Activated CD8-positive, alpha-beta memory T cell treated with anti-CD3 and anti-CD28 coated beads for 36 hours (primary cell): ENCODE data around the gene ZMYND15. TPM values are rescaled to one million over a fixed set of nuclear protein-coding genes. Genes with fewer than 3 reads are reported as not detected.

Source experiments
- CTCF ChIA-PET: fragments of 350-600 bp; sonication (Branson Sonifier 250); formaldehyde crosslinking; loops from one replicate; lab custom pipeline; 2021; ENCODE audit warnings: antibody characterized with exemption; lab: Charles Lee
- POLR2A ChIA-PET: fragments of 350-600 bp; sonication (Branson Sonifier 250); formaldehyde crosslinking; loops from one replicate; lab custom pipeline; 2021; ENCODE audit warnings: antibody characterized with exemption; lab: Charles Lee
- total RNA-seq, 2 experiments: library from RNA; stranded (reverse); gene quantifications; one replicate each; pipeline ENCODE4 v1.2.3, GENCODE V29; 2021

ZMYND15 gene
- total RNA-seq, 2 experiments from 2014 or later = not detected

DNA sequence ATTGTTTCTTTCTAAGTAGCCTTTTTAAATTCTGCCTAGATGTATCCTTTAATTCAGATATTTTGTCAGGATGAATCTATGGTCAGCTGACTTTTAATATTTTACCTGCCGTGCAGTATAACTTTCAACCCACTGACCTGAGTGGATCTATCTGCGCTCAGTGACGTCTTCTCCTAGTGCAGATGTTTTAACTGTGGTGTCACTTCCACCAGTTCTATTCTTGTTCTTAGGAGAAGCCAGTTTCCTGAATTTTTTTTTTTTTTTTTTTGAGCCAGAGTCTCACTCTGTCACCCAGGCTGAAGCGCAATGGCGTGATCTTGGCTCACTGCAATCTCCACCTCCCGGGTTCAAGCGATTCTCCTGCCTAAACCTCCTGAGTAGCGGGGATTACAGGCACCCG, 27.1 kb downstream of the ZMYND15 start:
- POLR2A ChIA-PET = no interaction called here
- CTCF ChIA-PET = interaction anchor here (0.6 kb wide), 1 partner anchor 119 kb away, joined by 4 read pairs; no protein-coding TSS in a partner anchor

DNA sequence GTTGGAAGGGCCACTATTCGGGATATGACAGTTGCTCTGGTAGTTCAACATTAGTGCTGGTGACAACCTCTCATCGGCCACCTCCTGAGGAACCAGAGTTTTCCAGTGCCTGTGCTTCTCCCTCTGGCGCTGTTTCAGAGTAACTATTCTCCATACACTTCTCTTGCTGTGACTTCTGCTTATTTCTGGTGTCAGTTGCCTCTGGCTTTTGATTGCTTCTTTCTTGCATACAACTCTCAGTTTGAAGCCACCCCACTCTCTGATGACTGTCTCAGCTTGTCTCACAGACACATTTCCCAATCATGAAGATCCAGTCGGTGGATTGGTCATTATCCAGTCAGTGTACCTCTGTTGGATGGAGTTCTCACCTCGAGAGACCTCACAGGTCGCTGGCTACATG, 28.7 kb downstream of the ZMYND15 start:
- CTCF ChIA-PET = no interaction called here
- POLR2A ChIA-PET = interaction anchor here (0.6 kb wide), 1 partner anchor 506 kb away, joined by 6 read pairs; no protein-coding TSS in a partner anchor

DNA sequence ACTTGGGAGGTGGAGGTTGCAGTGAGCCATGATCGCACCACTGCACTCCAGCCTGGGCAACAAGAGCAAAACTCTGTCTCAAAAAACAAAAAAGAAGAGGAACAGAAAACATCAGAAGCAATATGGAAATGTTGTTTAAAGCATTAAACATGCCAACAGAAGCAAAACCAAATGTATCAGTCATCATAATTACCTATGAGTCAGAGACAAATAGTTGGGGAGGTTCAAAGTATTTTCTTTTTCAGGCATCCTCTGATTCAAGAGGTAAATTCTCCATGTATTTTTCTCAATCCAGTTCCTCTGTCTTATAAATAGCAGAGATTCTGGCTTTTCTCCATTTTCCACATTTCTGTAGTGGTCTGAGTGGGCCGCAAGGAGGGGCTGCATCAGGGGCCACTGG, 30.0 kb downstream of the ZMYND15 start:
- ChIA-PET POLR2A (no interaction called here), CTCF (no interaction called here)

DNA sequence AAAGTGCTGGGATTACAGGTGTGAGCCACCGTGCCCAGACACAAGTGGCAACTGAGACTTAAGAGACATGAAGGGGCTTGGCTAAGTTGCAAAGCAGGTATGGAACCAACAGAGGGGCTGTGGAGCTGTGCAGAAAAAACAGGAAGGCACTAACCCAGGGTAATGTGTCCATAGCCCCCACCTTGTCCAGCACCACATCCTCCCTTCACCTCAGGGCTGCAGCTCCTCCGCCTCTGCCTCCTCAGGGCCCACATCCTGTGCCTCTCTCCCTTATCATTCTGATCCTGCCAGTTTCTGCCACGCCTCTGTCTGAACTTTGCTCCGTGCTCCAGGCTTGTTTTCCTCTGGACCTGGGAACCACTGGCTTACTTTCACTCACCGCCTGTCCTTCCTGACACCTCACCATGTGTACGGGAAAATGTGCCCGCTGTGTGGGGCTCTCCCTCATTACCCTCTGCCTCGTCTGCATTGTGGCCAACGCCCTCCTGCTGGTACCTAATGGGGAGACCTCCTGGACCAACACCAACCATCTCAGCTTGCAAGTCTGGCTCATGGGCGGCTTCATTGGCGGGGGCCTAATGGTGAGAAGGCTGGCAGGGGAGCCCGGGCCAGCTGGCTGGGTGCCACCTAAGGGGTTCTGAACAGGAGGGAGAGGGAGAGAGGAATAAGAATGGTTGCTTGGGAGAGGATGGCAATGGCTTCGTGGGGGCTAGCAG, 32.0 kb downstream of the ZMYND15 start, which contains the start of gene TM4SF5:
Gene TM4SF5, plus strand, starts transcription at position 368 of the 716 bp plus-strand sequence. Its CDS starts 37 bp downstream, at position 405.
- POLR2A ChIA-PET = no interaction called here
- CTCF ChIA-PET = interaction anchor here (2.1 kb wide), 1 partner anchor 19 kb away, joined by 5 read pairs; no protein-coding TSS in a partner anchor

DNA sequence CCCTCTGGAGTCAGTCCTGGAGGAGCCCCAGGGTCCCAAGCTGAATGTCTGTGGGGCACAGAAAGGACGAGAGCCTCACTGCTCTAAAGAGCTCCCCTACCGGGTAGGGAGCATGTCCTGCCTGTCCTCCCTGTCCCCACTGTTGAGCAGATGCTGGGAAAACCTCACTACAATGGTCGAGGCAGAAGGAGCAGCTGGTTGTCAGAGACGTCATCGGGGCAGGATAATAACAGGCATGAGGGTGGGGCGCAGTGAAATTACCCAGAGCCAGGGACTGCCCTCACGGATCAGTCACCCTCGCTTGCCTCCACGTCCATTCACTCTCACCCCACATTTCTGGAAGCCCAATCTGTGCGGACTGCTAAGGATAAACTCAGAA, 32.6 kb downstream of the ZMYND15 start:
- POLR2A ChIA-PET = no interaction called here
- CTCF ChIA-PET = interaction anchor here (2.1 kb wide), 1 partner anchor 18 kb away, joined by 5 read pairs; no protein-coding TSS in a partner anchor

DNA sequence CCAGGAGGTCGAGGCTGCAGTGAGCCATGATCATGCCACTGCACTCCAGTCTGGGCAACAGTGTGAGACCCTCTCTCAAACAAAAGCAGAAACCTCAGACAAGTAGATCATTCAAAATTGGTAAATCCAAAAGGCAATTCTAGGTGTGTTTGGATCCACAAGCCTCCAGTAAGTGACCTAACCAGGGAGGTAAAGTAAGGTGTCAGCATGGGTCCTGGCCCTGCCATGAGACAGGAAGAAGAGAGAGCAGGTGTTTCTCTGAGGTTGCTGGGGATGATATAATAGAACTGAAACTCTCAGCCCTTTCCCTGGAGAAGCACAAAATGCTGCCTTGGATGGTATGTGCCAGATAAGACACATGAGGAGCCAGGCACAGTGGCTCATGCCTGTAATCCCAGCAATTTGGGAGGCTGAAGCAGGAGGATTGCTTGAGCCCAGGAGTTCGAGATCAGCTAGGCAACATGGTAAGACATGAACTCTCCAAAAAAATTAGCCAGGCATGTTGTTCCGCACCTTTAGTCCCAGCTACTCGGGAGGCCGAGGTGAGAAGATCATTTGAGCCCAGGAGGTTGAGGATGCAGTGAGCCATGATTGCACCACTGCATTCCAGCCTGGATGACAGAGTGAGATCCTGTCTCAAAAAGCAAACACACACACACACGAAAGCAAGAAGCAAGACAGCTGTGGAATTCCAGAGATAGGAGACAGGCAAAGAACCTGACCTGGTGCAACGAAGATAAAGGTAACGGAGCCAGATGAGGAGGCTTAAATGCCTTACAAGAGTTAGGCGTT, 38.5 kb downstream of the ZMYND15 start:
- ChIA-PET POLR2A (no interaction called here), CTCF (interaction anchor here (0.9 kb wide), 2 partner anchors 12 to 46 kb away, joined by 3 to 5 read pairs; no protein-coding TSS in a partner anchor)

DNA sequence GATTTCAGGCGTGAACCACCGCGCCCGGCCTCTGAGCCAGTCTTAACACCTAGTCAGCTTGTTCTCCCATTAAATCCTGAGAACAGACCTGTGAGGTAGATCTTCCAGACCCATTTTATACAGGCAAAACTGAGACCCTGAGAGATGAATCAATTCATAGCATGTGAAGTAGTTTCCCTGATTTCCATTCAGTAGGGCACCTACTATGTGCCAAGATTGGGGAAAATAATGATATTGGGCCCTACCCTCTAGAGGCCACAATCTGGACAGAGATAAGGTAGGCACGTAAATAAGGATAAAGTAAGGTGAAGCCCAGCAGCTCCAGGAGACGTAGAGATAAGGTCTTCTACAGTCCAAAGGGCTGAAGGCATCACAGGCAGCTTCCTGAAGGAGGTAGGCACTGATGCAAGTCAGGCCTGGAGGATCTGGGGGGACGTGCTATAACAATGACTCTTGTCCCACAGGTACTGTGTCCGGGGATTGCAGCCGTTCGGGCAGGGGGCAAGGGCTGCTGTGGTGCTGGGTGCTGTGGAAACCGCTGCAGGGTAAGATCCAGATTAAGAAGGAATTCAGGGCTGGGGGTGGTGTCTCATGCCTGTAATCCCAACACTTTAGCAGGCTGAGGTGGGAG, 40.8 kb downstream of the ZMYND15 start:
- CTCF ChIA-PET = interaction anchor here (2.5 kb wide), 1 partner anchor 9 kb away, joined by 7 read pairs; the partner anchor contains the start of gene GLTPD2
- POLR2A ChIA-PET = no interaction called here

DNA sequence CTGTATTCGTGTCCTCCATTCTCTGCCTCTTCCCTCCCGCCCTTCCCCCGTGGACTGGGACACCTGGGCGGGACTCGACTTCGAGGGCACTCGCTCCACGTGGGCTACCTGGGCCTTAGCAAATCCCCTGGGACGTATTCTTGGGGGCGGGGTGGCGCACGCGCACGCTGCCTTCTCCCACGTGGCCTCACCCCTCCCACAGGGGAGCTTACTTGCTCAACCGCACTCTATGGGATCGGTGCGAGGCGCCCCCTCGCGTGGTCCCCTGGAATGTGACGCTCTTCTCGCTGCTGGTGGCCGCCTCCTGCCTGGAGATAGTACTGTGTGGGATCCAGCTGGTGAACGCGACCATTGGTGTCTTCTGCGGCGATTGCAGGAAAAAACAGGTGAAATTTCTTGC, 43.0 kb downstream of the ZMYND15 start:
- CTCF ChIA-PET = interaction anchor here (0.8 to 1.3 kb wide), 2 partner anchors 13 to 109 kb away, joined by 4 to 6 read pairs; partner anchors contain the start of gene PSMB6
- POLR2A ChIA-PET = no interaction called here

DNA sequence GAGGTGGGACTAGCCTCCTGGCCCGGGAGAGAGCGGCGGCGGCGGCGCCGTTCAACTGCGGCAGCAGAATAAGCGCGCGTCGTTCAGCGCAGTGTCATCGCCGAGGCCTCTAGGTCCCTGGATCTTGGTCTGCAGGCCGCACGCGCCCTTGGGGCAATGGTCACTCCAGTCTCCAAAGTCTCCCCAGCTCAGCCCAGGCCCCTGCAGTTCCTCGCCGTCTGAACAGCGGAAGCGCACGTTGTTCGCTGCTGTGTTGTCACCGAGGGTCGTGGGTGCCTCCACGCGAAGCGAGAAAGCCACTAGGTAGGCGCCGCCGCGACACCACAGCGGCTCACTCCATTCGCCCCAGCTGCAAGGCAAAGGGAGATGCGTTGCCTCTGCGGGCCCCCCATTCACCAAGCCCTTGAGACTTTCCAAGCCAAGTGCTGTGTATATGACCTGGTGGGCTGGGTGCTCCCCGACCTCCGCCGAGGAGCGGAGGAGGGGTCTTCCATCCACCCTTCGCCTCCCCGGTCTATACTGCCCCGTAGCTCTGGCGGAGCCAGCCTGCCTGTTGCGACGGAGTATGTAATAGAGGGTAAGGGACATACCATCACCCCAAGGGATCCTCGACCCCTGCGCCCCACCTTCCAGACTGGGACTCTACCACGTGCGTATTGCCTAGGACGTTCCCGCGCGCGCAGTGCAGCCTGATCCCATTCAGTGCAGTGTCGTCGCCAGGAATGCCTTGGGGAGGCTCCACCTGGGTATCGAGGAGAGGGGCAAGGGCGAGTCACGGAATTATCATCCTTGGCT, 45.9 kb downstream of the ZMYND15 start:
- CTCF ChIA-PET = interaction anchor here (1.0 kb wide), 2 partner anchors 53 to 103 kb away, joined by 3 read pairs; no protein-coding TSS in a partner anchor
- POLR2A ChIA-PET = no interaction called here

DNA sequence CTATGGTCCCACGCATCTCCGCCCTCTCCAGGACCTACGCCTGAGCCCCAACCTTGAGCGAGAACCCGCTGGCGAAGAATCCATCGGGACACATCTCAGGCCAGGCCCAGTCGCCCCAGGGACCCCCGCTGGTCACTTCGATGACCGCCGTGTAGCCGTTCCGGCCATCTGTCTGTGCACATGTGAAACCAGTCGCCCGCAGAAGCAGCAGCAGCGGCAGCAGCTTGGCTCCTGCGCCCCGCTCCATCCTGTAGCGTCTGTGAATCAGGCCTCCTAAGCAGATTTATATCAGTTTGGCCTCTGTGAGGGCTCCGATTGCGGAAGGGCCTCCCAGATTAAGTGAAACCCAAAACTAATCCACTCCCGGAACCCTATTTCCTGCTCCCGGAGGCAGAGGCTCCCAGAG, 46.5 kb downstream of the ZMYND15 start, which contains the start of gene VMO1:
Gene VMO1, minus strand, starts transcription at position 259 of the 406 bp plus-strand sequence. Its CDS starts 12 bp downstream, at position 247.
- POLR2A ChIA-PET = interaction anchor here (0.6 kb wide), 1 partner anchor 215 kb away, joined by 4 read pairs; no protein-coding TSS in a partner anchor
- CTCF ChIA-PET = interaction anchor here (1.0 kb wide), 1 partner anchor 102 kb away, joined by 3 read pairs; no protein-coding TSS in a partner anchor

DNA sequence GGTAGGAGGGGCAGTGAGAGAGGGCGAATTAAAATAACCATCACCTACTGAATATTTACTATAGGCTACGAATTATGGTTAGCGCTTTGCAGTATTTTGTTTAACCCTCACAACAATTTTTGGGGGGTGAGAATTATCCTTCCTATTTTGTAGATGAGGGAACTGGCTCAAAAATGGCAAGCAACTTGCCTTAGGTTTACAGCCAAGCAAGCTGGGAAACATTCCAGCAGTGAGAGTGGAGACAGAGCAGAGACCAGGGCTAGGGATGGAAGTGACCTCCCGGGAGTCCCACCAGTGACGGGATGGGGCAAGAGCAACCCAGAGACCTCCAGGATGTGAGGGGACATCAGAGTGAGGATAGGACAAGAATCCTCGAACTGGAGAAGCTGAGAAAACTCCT, 46.9 kb downstream of the ZMYND15 start:
- ChIA-PET POLR2A (interaction anchor here (0.6 kb wide), 1 partner anchor 215 kb away, joined by 4 read pairs; no protein-coding TSS in a partner anchor), CTCF (no interaction called here)

DNA sequence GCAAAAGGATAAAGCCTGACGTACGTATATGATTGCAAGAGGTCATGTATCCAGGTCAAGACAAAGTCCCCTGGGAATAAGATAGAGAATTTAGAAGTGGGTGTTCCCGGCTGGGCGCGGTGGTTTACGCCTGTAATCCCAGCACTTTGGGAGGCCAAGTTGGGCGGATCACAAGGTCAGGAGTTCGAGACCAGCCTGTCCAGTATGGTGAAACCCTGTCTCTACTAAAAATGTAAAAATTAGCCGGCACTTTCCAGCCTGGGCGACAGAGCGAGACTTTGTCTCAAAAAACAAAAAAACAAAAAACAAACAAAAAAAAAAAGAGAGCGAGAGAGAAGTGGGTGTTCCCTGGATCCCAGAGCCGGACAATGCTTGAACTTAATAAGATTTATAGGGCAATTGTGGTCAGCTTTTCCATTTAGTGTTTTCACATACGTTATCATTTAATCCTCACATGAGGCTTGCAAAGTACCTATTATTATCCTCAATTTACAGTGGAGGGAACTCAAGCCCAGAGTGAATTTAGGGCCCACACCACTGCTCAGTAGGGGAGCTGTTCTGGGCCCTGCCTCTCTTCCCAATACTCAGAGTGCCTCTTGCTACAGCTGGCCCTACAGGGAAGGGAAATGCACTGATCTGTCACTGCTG, 48.6 kb downstream of the ZMYND15 start:
- POLR2A ChIA-PET = no interaction called here
- CTCF ChIA-PET = interaction anchor here (0.7 to 3.8 kb wide), 7 partner anchors 13 to 101 kb away, joined by 3 to 16 read pairs (median 3); partner anchors contain the start of gene PLD2

DNA sequence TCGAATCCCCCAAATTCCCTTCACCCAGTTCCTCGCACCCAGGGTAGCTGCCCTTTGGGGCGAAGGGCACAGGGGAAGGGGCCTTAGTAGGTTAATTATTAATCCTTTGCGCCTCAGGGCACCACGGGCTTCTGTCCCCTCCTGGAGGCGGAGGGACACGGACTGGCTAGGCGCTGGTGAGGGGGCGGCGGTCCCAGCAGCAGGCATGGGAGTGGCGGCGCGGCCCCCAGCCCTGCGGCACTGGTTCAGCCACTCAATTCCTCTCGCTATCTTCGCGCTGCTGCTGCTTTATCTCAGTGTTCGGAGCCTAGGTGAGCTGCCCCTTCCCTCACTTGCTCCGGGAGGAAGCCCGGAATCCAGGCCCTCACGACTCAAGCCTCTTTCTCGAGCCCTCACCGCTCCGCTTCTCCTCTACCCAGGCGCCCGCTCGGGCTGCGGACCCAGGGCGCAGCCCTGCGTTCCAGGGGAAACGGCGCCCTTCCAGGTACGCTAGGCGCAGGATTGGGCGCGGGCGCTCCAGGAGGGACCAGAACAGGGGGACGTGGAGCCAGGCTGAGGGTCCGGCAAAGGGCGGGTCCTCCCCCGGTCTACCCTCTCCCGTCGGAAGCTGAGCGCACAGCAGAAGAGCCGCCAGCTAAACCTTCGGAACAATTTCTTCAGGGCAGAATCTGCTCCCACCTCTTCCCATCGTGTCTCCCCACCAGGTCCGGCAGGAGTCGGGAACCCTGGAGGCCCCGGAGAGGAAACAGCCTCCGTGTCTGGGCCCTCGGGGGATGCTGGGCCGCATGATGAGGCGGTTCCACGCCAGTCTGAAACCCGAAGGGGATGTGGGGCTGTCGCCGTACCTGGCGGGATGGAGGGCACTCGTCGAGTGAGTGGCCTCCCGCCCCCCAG, 49.4 kb downstream of the ZMYND15 start, which contains the start of gene GLTPD2:
Gene GLTPD2, plus strand, starts transcription at position 158 of the 894 bp plus-strand sequence. Its CDS starts 48 bp downstream, at position 206.
- CTCF ChIA-PET = interaction anchor here (0.8 to 3.8 kb wide), 20 partner anchors 8 to 114 kb away, joined by 3 to 17 read pairs (median 4); partner anchors contain the start of genes ARRB2, C17orf107, C17orf114 and CHRNE
- POLR2A ChIA-PET = interaction anchor here (1.2 to 2.3 kb wide), 8 partner anchors 8 to 114 kb away, joined by 3 to 8 read pairs (median 6); partner anchors contain the start of genes ARRB2, C17orf107, CHRNE and PLD2

DNA sequence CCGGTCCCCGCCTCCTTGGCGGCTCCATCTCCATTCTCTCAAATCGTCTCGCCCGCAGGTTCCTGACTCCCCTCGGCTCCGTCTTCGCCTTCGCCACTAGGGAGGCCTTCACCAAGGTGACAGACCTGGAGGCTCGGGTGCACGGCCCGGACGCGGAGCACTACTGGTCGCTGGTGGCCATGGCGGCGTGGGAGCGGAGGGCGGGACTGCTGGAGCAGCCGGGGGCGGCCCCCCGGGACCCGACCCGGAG, 50.0 kb downstream of the ZMYND15 start:
- POLR2A ChIA-PET = interaction anchor here (0.7 to 2.3 kb wide), 10 partner anchors 8 to 118 kb away, joined by 3 to 8 read pairs (median 6); partner anchors contain the start of genes ARRB2, C17orf107, CHRNE and MINK1

DNA sequence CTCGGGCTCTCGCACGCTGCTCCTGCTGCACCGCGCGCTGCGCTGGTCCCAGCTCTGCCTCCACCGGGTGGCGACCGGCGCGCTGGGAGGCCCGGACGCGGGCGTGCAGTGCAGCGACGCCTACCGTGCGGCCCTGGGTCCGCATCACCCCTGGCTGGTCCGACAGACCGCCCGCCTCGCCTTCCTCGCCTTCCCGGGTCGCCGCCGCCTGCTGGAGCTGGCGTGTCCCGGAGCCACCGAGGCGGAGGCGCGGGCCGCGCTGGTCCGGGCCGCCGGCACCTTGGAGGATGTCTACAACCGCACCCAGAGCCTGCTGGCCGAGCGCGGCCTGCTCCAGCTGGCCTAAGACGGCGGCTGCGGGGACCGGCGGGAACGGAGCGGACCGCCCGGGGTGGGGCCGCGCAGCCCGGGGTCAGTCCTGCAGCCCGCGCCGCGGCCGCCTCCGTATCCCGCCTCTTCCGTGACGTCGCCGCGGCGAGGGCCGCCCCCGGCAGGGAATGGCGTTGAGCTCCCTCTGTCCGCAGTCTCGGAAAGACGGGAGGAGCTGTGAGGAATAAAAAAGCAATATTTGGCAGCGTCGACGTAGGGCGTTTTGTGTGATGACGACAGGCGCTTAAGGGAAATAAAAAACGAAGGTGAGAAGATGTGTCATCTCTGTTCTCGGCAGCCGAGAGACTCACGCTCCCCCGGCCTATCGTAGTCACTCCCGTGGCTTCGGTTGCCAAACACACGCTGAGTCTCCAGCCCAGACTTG, 50.5 kb downstream of the ZMYND15 start:
- CTCF ChIA-PET = interaction anchor here (0.6 to 3.8 kb wide), 30 partner anchors 9 to 227 kb away, joined by 3 to 17 read pairs (median 4); partner anchors contain the start of genes ARRB2, C17orf107, C17orf114 and CHRNE
- POLR2A ChIA-PET = interaction anchor here (0.5 to 2.3 kb wide), 13 partner anchors 9 to 239 kb away, joined by 3 to 8 read pairs (median 6); partner anchors contain the start of genes ARRB2, C17orf107, CHRNE and MINK1

More for the DNA sequence above, 50.0 kb downstream of the ZMYND15 start:
- CTCF ChIA-PET = interaction anchor here (0.8 to 3.8 kb wide), 22 partner anchors 9 to 113 kb away, joined by 3 to 17 read pairs (median 4); partner anchors contain the start of genes ARRB2, C17orf107, C17orf114 and CHRNE
